Thymus (tissue), 11 donors: ENCODE measurements around the gene DCLK1. TPM values are rescaled to one million over a fixed set of nuclear protein-coding genes. Genes with fewer than 3 reads are reported as not detected.

Experiments
- DNase-seq, 9 donors: peaks; one replicate each; pipeline ENCODE4 v3.0.0-alpha.2; 2013; ENCODE audit warnings: low spot score in 9 of 9, low read depth in 6 of 9, missing footprints in 1 of 9
- H3K27ac ChIP-seq, 2 donors: one replicate each; pipeline ENCODE4 v1.5.1; 2013; ENCODE audit warnings: control low read depth in 1 of 2, low read depth in 1 of 2, low read length in 1 of 2, mild to moderate bottlenecking in 1 of 2, moderate library complexity in 1 of 2
- H3K27me3 ChIP-seq, 2 donors: one replicate each; pipeline ENCODE4 v1.5.1; 2013; ENCODE audit warnings: low read length in 1 of 2; ENCODE audit not compliant: control insufficient read depth in 2 of 2, insufficient read depth in 1 of 2
- H3K36me3 ChIP-seq, 2 donors: one replicate each; pipeline ENCODE4 v1.5.1; 2013; ENCODE audit warnings: low read length in 1 of 2, mild to moderate bottlenecking in 1 of 2, moderate library complexity in 1 of 2; ENCODE audit not compliant: control insufficient read depth in 2 of 2, insufficient read depth in 2 of 2
- H3K4me1 ChIP-seq, 2 donors: one replicate each; pipeline ENCODE4 v1.5.1; 2013; ENCODE audit warnings: low read length in 2 of 2; ENCODE audit not compliant: control insufficient read depth in 2 of 2, insufficient read depth in 2 of 2
- H3K4me3 ChIP-seq, 2 donors: one replicate each; pipeline ENCODE4 v1.5.1; 2013; ENCODE audit warnings: low read length in 2 of 2, control low read depth in 1 of 2, mild to moderate bottlenecking in 1 of 2
- H3K9me3 ChIP-seq, 2 donors: one replicate each; pipeline ENCODE4 v1.5.1; 2013; ENCODE audit warnings: low read length in 1 of 2, mild to moderate bottlenecking in 1 of 2; ENCODE audit not compliant: control insufficient read depth in 2 of 2, insufficient read depth in 1 of 2
- WGBS: extraction: QIAGEN DNeasy Blood & Tissue Kit; methylation state at CpG from one replicate; pipeline ENCODE4 v1.1.7; 2013; 5-methylcytosine and 5-hydroxymethylcytosine counted together
- polyA plus RNA-seq: library from polyadenylated mRNA; stranded (reverse); fragments of 200-250 nt; gene quantifications from one replicate; pipeline ENCODE4 v1.2.3, GENCODE V29; 2013
- total RNA-seq: library from RNA; stranded (reverse); fragments of 120-200 nt; gene quantifications from one replicate; pipeline ENCODE4 v1.2.4, GENCODE V29; 2013
- donor health status: healthy.

DCLK1 gene
- total and polyA plus RNA-seq, 2 donors, result 2.5 to 2.9 TPM

DNA sequence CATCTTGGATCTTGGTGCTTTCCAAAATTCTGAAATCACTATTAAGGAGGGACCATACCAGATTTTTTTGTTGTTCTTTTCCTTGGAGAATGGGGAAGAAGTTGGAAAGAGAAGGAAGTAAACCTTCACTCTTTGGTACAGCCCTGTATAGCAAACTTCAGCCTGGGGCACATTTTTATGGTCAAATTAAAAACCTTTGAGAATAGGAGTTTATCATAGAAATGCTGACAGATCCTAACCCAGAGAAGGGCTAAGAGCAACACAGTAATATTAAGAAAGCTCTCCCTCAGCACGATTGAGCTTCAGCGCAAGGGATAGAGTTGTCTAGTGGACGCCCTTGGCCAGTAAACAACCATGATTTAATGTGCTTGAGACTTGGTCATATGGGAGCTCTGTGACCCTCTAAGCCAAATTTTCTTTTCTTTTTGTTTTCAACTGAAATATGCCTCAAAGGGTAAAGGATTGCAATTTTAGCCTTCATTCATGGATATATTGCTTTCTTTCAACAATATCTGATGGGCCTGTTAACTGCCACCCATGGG, 360.4 kb downstream of the DCLK1 start:
- H3K36me3 ChIP-seq, result no peaks in the 10 kb centered on the region
- 93% methylated on average over 3 of the region's 3 CpGs for WGBS
- H3K4me1 ChIP-seq, result no peaks in the 10 kb centered on the region
- no peak overlapping the region for H3K27ac ChIP-seq
- H3K4me3 ChIP-seq, result no peak overlapping the region
- DNase-seq, result no peak
- no peaks in the 10 kb centered on the region for H3K9me3 ChIP-seq
- H3K27me3 ChIP-seq, result no peaks in the 10 kb centered on the region

DNA sequence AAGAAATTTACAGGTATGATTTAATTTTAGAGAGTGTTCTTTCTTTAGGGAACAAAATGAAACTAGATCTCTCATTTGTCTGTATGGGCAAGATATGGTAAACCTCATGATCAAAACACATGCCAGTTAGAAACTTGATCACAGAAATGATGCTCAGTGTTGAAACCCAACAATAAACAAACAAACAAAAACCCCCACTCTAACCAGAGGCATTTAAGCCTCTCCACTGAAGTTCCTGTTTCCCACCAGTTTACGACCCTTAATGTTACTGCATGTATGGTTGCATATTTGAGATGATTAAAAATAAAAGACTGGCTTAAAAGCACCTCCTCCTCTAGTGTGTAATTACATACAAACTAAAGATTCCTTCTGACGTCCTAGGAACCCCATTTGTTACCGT, 361.4 kb downstream of the DCLK1 start:
- Histone ChIP-seq H3K27ac (no peak overlapping the region), H3K9me3 (no peaks in the 10 kb centered on the region), H3K4me3 (no peak overlapping the region), H3K27me3 (no peaks in the 10 kb centered on the region), H3K4me1 (no peaks in the 10 kb centered on the region), H3K36me3 (no peaks in the 10 kb centered on the region)
- DNase-seq, result no peak
- WGBS, result 90% methylated on average over 3 of the region's 3 CpGs

DNA sequence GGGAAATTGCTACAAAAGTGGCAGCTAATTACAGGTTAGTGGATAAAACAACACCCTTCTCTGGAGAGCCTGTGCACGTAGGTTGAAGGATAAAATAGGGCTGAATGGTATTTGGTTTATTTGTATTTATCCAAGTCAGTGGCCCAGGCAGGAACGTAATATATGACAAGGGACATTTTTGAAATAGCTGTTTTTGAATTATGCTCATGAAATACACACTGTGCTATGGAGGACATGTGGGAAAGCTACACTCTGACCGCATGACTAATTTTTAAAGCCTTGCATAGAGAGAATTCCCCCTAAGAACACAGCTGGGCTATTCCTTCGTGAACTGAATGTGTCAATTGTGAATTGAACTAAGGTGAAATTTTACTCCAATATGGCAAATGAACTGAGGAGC, 362.6 kb downstream of the DCLK1 start:
- H3K27me3 ChIP-seq, result no peaks in the 10 kb centered on the region
- H3K27ac ChIP-seq, result no peak overlapping the region
- H3K36me3 ChIP-seq, result no peaks in the 10 kb centered on the region
- no peak overlapping the region for H3K4me3 ChIP-seq
- no peak for DNase-seq
- 92% methylated on average over 4 of the region's 4 CpGs for WGBS
- no peaks in the 10 kb centered on the region for H3K4me1 ChIP-seq
- H3K9me3 ChIP-seq, result no peaks in the 10 kb centered on the region

DNA sequence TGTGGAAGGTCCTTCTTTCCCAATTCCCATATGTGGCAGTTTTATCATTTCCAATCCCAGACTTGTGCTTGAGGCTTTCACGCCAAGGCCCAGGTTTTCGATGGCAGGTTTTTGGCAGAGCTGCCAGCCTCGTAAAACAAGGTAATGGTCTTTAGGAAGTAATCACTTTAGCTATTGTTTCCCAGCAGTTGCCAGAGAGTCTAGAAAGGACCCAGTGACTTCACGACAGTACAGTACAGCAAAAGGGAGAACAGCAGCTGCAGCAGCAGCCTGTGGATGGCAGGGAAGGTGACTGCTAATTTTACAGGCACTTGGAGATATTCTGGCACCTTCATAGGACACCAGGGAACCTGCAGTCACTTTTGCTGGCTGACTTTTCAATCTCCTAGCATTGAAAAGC, 363.1 kb downstream of the DCLK1 start:
- H3K4me1 ChIP-seq, result no peaks in the 10 kb centered on the region
- no peaks in the 10 kb centered on the region for H3K27me3 ChIP-seq
- WGBS, result 94% methylated on average over 4 of the region's 4 CpGs

DNA sequence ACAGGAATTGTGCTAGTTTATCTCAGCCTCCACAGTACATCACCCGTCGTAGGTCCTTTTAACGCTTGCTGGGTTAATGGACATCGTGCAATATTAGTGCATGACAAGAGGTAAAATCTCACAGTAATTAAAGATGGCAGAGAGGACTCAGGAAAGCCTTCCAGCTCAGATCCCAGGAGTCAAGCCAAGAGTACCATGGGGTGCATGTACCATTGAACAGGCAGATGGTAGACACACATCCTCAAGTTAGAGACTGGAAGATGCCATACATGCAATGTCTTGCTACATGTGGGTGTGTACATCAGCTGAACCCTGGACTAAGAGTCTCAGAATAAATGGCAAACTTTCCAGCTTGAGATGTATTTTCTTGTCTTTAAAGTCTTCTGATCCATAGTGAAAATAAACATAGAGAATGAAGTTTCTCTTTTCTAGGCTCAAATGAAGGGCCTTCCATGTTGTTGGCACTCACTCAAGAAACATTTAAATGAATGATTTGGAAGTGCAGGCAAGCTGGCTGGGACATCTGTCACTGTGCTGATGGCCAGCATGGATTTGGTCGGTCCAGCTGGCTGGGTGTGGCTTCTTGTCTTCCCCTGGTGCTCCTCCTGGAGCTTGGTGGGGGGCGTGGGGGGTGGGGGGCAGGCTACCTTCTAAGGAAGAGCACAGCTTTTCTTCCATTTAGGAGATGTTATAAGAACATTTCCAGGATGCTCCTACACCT, 363.8 kb downstream of the DCLK1 start:
- Histone ChIP-seq H3K27ac (no peak overlapping the region), H3K4me3 (no peak overlapping the region), H3K36me3 (no peaks in the 10 kb centered on the region), H3K27me3 (no peaks in the 10 kb centered on the region), H3K9me3 (no peaks in the 10 kb centered on the region), H3K4me1 (no peaks in the 10 kb centered on the region)
- WGBS, result 86% methylated on average over 6 of the region's 6 CpGs
- no peak for DNase-seq

More for the DNA sequence above, 363.1 kb downstream of the DCLK1 start:
- Histone ChIP-seq H3K36me3 (no peaks in the 10 kb centered on the region), H3K27ac (no peak overlapping the region), H3K9me3 (no peaks in the 10 kb centered on the region), H3K4me3 (no peak overlapping the region)
- no peak for DNase-seq

DNA sequence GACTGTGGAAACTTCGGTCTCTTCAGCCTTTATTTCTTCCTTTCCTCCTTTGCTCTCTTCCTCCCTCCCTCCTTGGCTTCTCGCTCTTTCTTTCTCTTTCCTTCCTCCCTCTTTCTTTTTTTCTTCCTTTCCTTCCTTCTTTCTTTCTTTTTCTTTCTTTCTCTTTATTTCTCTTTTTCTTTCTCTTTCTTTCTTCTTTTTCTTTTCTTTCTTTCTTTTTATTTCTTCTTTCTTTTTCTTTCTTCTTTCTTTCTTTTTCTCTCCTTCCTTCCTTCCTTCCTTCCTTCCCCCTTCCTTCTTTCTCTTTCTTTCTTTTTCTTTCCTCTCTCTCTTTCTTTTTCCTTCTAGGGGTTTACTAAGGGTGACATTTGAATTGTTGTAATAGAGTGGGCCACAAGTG, 364.5 kb downstream of the DCLK1 start:
- Histone ChIP-seq H3K36me3 (no peaks in the 10 kb centered on the region), H3K9me3 (no peaks in the 10 kb centered on the region), H3K4me1 (no peaks in the 10 kb centered on the region), H3K4me3 (no peak overlapping the region), H3K27me3 (no peaks in the 10 kb centered on the region), H3K27ac (no peak overlapping the region)
- no peak for DNase-seq
- WGBS, result 75% methylated on average over 2 of the region's 2 CpGs

DNA sequence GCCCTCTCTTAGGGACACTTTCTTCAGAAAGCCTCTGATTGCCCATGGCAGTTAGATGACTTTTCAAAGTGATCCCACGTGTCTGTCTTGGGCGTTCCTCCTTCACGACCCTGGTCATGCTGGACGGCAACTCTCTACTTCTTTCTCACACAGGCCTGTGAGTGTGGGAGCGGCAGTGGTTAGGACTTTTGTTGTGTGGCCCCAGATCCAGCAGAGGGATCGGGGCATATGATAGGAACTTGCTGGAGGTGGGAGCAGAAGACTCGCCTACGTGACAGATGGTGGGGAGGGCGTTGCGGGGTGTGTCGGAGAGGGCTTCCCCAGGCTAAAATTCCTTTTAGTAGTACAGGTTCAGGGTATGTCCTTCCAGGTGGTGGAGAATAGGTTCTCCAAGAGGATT, 365.2 kb downstream of the DCLK1 start:
- H3K27me3 ChIP-seq, result no peaks in the 10 kb centered on the region
- 96% methylated on average over 11 of the region's 11 CpGs for WGBS
- DNase-seq, result no peak
- no peak overlapping the region for H3K27ac ChIP-seq
- H3K9me3 ChIP-seq, result no peaks in the 10 kb centered on the region
- no peaks in the 10 kb centered on the region for H3K4me1 ChIP-seq
- H3K36me3 ChIP-seq, result no peaks in the 10 kb centered on the region
- H3K4me3 ChIP-seq, result no peak overlapping the region

DNA sequence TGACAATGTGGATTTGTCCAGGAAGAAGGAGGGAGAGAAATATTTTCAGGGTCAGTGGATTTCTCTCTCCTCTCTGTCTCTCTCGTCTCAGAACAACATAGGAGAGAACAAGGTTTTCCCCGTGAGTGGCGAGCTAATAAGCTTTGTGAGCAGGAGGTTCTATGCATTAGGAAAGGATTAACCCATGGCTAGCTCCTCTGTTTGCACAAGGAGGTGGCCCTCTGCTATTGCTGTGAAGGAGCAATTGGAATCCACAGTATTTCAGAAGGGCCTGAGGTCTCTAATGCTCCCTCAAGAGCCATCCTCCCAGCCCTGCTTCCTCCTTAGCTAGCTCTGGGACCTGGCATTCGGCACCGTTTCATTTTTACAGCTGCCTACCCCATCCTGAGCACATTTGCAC, 365.8 kb downstream of the DCLK1 start:
- Histone ChIP-seq H3K36me3 (no peaks in the 10 kb centered on the region), H3K27me3 (no peaks in the 10 kb centered on the region), H3K4me3 (no peak overlapping the region), H3K4me1 (no peaks in the 10 kb centered on the region), H3K27ac (no peak overlapping the region), H3K9me3 (no peaks in the 10 kb centered on the region)
- DNase-seq, result no peak
- WGBS, result 85% methylated on average over 5 of the region's 5 CpGs

DNA sequence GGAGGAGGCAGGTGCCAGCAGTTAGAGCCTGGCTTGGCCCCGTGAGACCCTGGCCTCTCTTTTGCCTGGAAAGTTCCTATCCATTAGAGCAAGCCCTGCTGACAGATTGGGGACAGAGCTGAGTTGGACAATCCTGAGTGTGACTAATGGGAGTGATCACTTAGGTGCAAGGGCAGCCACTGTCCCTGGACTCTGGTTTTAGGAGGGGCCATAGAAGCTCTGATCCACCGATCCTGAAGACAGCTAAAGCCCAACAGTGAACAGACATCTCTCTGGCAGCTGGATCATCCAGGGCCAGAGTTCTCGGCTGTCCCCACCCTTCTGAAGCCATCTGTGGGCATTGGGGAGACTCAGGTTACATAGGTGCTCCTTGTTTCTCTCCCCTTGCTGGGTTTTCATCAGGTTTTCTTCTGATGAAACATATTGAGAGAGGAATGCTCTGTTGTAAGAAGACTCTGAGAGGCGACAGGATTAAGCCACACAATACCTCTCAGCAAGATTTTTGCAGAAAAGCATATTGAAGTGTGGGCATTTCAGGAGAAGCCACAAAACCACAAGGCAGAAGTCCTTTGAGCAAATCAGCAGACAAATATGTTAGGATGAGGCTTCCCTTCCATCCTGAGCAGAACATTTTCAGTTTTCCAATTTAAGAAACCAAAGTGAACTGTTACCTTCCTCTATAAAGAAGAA, 366.7 kb downstream of the DCLK1 start:
- Histone ChIP-seq H3K27ac (no peak overlapping the region), H3K36me3 (no peaks in the 10 kb centered on the region), H3K27me3 (no peaks in the 10 kb centered on the region), H3K4me3 (no peak overlapping the region), H3K4me1 (no peaks in the 10 kb centered on the region), H3K9me3 (no peaks in the 10 kb centered on the region)
- no peak for DNase-seq
- 65% methylated on average over 4 of the region's 4 CpGs for WGBS
